Right lobe of liver (tissue), 6 donors: ENCODE measurements around the gene OPHN1. TPM values are rescaled to one million over a fixed set of nuclear protein-coding genes. Genes with fewer than 3 reads are reported as not detected.
"Not testable (repeated sequence)": the region's sequence is repeated elsewhere in the genome, so short reads cannot be mapped to it uniquely, and the experiment has no call there.

Source experiments
- ATAC-seq, 4 donors: fragments of 200-7000 bp; cut with Tn5 transposase; one replicate each; pipeline ENCODE4 v1.9.1; 2020; ENCODE audit warnings: mild to moderate bottlenecking in 4 of 4, moderate library complexity in 4 of 4
- DNase-seq, 3 donors: peaks; one replicate each; pipeline ENCODE4 v3.0.0-alpha.2; 2020
- H3K27ac ChIP-seq, 3 donors: fragments of 200-600 bp; one replicate each; pipeline ENCODE4 v1.8.0; 2022
- H3K27me3 ChIP-seq, 2 donors: fragments of 200-600 bp; one replicate each; pipeline ENCODE4 v1.8.0; 2022
- H3K36me3 ChIP-seq, 4 donors: fragments of 200-600 bp; sonication (generic) in 1 of 4; one replicate each; pipeline versions ENCODE4 v1.5.1 to v1.8.0; 2017 to 2022; ENCODE audit warnings: control low read depth in 1 of 4
- H3K4me1 ChIP-seq, 4 donors: fragments of 200-600 bp; sonication (generic) in 1 of 4; one replicate each; pipeline versions ENCODE4 v1.5.1 to v1.8.0; 2017 to 2022; ENCODE audit warnings: control low read depth in 1 of 4
- H3K4me3 ChIP-seq, 3 donors: fragments of 200-600 bp; one replicate each; pipeline ENCODE4 v1.8.0; 2022
- H3K9me3 ChIP-seq, 4 donors: fragments of 200-600 bp; sonication (generic) in 1 of 4; one replicate each; pipeline versions ENCODE4 v1.5.1 to v1.8.0; 2017 to 2022; ENCODE audit warnings: control low read depth in 1 of 4
- POLR2A ChIP-seq: fragments of 450-650 bp; IDR thresholded peaks from one replicate; pipeline ENCODE4 v1.6.1; 2017; ENCODE audit warnings: antibody characterized with exemption, mild to moderate bottlenecking
- WGBS: methylation state at CpG from one replicate; pipeline ENCODE4 v1.1.6; 2018; ENCODE audit warnings: low coverage, low lambda C conversion rate; ENCODE audit not compliant: insufficient coverage; ENCODE audit errors: missing lambda C conversion rate; 5-methylcytosine and 5-hydroxymethylcytosine counted together
- intact Hi-C, 2 donors: fragments of 100-400 bp; cut with DNase I; formaldehyde crosslinking; loops; one replicate each; pipeline versions ENCODE4 v1.11.2 to v1.14.1; 2022
- total RNA-seq, 6 experiments: library from RNA; depleted of rRNA in 2 of 6; stranded (reverse); fragments of >200 nt in 2 of 6; fragmentation: NEBNext Ultra II Directional in 3 of 6; extraction: Animal tissue kit (Norgen Biotek cat#: 25700) in 3 of 6; gene quantifications; one replicate each; pipeline versions ENCODE4 v1.1.0 to v1.2.4, GENCODE V29; 2016 to 2023
- TF ChIP-seq, protein P1 (sequence below), 4 donors: fragments of 200-600 bp in 3 of 4; fragments of 450-650 bp in 1 of 4; IDR thresholded peaks; one replicate each; pipeline versions ENCODE4 v1.5.1 to v1.8.0; 2016 to 2022; ENCODE audit warnings: antibody characterized with exemption in 4 of 4, mild to moderate bottlenecking in 2 of 4
- donor health status: DM: no; HTN: yes; CAD: no.
- donor health status: DM: no; HTN: no; CAD: no.
- donor health status: DM: no; HTN: no; CAD: no.
- donor health status: DM: no; HTN: yes; CAD: no.
- donor health status: DM: no; HTN: yes; CAD: no.

OPHN1 gene
- total RNA-seq, 6 experiments from 2014 or later = 0.47 to 1.2 (median 0.81) TPM

DNA sequence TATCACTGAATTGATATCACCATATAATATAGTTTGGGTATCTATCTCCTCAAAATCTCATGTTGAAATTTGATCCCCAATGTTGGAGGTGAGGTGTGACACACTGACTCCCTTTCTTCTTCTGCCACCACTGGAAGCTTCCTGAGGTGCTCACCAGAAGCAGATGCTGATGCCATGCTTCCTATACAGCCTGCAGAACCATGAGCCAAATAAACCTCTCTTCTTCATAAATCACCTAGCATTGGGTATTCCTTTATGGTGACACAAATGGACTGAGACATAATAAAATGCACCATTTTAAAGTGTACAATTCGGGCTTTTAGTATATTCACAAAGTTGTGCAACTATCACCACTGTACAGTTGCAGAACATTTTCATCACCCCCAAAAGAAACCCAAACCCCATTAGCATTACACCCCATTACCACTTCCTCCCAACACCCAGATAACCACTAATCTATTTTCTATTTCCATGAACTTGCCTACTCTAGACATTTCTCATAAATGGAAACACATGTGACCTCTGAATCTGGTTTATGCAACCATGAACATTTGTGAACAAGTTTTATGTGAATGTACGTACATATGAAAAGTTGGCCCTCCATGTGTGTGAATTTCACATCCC is 148.9 kb downstream of the OPHN1 start:
- Histone ChIP-seq H3K4me3 (no peak overlapping the region), H3K27ac (no peak overlapping the region), H3K36me3 (no peaks in the 10 kb centered on the region), H3K4me1 (no peaks in the 10 kb centered on the region), H3K27me3 (peaks cover 0 to 5% of the 10 kb centered on the region in 2 donors), H3K9me3 (no peaks in the 10 kb centered on the region)
- intact Hi-C loops = no loop called here
- ATAC-seq (no peak), DNase-seq (no peak)
- WGBS = 55% methylated on average over 2 of the region's 2 CpGs
- TF ChIP-seq, protein P1, sequence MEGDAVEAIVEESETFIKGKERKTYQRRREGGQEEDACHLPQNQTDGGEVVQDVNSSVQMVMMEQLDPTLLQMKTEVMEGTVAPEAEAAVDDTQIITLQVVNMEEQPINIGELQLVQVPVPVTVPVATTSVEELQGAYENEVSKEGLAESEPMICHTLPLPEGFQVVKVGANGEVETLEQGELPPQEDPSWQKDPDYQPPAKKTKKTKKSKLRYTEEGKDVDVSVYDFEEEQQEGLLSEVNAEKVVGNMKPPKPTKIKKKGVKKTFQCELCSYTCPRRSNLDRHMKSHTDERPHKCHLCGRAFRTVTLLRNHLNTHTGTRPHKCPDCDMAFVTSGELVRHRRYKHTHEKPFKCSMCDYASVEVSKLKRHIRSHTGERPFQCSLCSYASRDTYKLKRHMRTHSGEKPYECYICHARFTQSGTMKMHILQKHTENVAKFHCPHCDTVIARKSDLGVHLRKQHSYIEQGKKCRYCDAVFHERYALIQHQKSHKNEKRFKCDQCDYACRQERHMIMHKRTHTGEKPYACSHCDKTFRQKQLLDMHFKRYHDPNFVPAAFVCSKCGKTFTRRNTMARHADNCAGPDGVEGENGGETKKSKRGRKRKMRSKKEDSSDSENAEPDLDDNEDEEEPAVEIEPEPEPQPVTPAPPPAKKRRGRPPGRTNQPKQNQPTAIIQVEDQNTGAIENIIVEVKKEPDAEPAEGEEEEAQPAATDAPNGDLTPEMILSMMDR (IDR thresholded peaks at IDR 0.05) = no peak
- TF ChIP-seq POLR2A = no peak

DNA sequence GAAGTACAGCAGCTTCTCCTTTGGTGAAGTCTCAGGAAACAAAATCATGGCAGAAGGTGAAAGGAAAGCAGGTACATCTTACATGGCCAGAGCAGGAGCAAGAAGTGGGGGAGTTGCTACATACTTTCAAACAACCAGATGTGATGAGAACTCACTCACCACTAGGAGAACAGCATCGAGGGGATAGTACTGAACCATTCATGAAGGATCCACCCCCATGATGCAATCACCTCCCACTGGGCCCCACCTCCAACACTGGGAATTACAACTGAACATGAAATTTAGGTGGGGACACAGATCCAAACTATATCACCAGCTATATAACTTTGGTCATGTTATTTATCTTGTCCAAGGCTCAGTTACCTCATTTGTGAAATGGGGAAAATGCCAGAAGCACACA is 159.4 kb downstream of the OPHN1 start:
- no peak overlapping the region for H3K4me3 ChIP-seq
- H3K9me3 ChIP-seq = no peaks in the 10 kb centered on the region
- H3K4me1 ChIP-seq = no peaks in the 10 kb centered on the region
- no peaks in the 10 kb centered on the region for H3K36me3 ChIP-seq
- H3K27me3 ChIP-seq = no peaks in the 10 kb centered on the region
- intact Hi-C loops = no loop called here
- ATAC-seq (no peak), DNase-seq (no peak)
- TF ChIP-seq, protein P1 (IDR thresholded peaks at IDR 0.05) = no peak
- no peak for TF ChIP-seq POLR2A
- H3K27ac ChIP-seq = no peak overlapping the region
- no CpG with 5 or more reads among the region's 1 CpG for WGBS

DNA sequence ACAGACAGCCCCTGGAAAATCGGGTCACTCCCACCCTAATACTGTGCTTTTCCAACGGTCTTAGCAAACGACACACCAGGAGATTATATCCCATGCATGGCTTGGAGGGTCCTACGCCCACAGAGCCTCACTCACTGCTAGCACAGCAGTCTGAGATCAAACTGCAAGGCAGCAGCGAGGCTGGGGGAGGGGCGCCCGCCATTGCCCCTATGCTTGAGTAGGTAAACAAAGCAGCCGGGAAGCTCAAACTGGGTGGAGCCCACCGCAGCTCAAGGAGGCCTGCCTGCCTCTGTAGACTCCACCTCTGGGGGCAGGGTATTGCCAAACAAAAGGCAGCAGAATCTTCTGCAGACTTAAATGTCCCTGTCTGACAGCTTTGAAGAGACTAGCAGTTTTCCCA is 168.5 kb downstream of the OPHN1 start:
- H3K4me3 ChIP-seq, H3K4me1 ChIP-seq, DNase-seq, H3K9me3 ChIP-seq, intact Hi-C loops, H3K36me3 ChIP-seq, H3K27ac ChIP-seq, H3K27me3 ChIP-seq, ATAC-seq: not testable (repeated sequence)
- no CpG with 5 or more reads among the region's 9 CpGs for WGBS

DNA sequence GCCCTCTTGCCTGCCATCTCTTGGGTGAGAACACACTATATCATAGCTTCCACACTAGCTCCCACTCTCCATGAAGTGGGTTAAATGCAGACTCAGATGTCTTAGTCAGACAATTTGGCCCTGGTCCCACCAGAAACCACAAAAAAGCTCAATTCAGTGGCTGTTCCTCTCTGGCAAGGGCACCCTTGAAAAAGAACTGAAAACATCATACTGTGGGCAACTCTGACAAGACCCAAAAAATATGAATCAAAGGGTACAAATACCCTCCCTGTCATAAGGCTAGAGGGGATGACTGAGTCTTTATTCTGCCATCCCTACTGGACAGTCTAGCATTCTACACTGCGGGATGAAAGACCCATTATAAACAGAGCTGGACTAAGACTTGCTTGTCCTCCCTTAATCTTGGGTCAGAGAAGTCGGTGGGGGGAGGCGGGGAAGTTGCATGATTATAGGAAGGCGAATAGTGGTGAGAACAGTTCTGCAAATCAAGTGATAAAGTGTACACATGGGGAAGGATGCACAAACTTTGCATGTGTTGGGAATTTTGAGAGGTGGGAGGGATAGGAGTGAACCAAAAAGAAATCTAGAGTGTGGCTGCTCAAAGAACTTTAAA is 172.1 kb downstream of the OPHN1 start:
- Histone ChIP-seq H3K4me3 (no peak overlapping the region), H3K27me3 (no peaks in the 10 kb centered on the region), H3K4me1 (no peaks in the 10 kb centered on the region), H3K36me3 (no peaks in the 10 kb centered on the region), H3K27ac (no peak overlapping the region), H3K9me3 (no peaks in the 10 kb centered on the region)
- ATAC-seq (no peak), DNase-seq (no peak)
- TF ChIP-seq, protein P1 (IDR thresholded peaks at IDR 0.05) = no peak
- TF ChIP-seq POLR2A = no peak
- WGBS = 73% methylated on average over 4 of the region's 4 CpGs
- intact Hi-C loops = no loop called here

DNA sequence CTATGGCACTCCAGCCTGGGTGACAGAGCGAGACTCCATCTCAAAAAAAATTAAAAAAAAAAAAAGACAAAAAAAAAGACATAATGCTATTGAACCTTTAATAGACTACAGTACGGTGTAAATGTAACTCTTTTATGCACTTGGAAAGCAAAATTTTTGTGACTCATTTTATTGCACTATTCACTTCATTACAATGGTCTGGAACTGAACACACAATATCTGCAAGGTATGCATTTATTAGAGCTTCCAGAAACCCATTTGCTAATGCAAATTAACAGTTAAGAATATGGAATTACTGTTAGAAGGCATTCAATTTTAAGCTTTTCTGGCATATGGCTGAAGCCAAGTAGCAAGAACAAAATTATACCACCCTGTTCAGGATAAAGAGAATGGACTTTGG is 176.3 kb downstream of the OPHN1 start:
- ATAC-seq (no peak), DNase-seq (no peak)
- H3K36me3 ChIP-seq = no peaks in the 10 kb centered on the region
- no peaks in the 10 kb centered on the region for H3K27me3 ChIP-seq
- TF ChIP-seq, protein P1 (IDR thresholded peaks at IDR 0.05) = no peak
- TF ChIP-seq POLR2A = no peak
- 84% methylated on average over 2 of the region's 2 CpGs for WGBS
- no peaks in the 10 kb centered on the region for H3K4me1 ChIP-seq
- no peak overlapping the region for H3K27ac ChIP-seq
- intact Hi-C loops = no loop called here
- no peaks in the 10 kb centered on the region for H3K9me3 ChIP-seq
- H3K4me3 ChIP-seq = no peak overlapping the region
